ENCODE measurements around the gene KCNA1. TPM values are rescaled to one million over a fixed set of nuclear protein-coding genes. Genes with fewer than 3 reads are reported as not detected.
A peak's percentile ranks its signal among the peaks of the same experiment; 100 is the strongest.

The KCNA1 gene
- total RNA-seq, 2 donors from 2014 or later: not detected

GRCh38 chr12:4894019-4894418 is 15.7 kb upstream of the KCNA1 start:
- no peaks in the 10 kb centered on the region for H3K4me1 ChIP-seq (ENCODE audit: control insufficient read depth, insufficient read depth, low read length)
- TF ChIP-seq, protein P1, sequence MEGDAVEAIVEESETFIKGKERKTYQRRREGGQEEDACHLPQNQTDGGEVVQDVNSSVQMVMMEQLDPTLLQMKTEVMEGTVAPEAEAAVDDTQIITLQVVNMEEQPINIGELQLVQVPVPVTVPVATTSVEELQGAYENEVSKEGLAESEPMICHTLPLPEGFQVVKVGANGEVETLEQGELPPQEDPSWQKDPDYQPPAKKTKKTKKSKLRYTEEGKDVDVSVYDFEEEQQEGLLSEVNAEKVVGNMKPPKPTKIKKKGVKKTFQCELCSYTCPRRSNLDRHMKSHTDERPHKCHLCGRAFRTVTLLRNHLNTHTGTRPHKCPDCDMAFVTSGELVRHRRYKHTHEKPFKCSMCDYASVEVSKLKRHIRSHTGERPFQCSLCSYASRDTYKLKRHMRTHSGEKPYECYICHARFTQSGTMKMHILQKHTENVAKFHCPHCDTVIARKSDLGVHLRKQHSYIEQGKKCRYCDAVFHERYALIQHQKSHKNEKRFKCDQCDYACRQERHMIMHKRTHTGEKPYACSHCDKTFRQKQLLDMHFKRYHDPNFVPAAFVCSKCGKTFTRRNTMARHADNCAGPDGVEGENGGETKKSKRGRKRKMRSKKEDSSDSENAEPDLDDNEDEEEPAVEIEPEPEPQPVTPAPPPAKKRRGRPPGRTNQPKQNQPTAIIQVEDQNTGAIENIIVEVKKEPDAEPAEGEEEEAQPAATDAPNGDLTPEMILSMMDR (conservative IDR thresholded peaks at IDR 0.05): no peak
- no peak overlapping the region for H3K4me3 ChIP-seq (ENCODE audit: low read length)
- H3K4me3 Mint-ChIP-seq: no peak overlapping the region
- no peaks in the 10 kb centered on the region for H3K9me3 ChIP-seq (ENCODE audit: control insufficient read depth, low read length)
- H3K36me3 ChIP-seq (ENCODE audit: control insufficient read depth, insufficient read depth, low read length): no peaks in the 10 kb centered on the region
- no peaks in the 10 kb centered on the region for H3K36me3 Mint-ChIP-seq (ENCODE audit: low read depth)
- no peaks in the 10 kb centered on the region for H3K4me1 Mint-ChIP-seq
- H3K9ac ChIP-seq (ENCODE audit: extremely low read depth, low read length, poor library complexity, severe bottlenecking): no peak overlapping the region
- DNase-seq: no peak
- H3K9me3 Mint-ChIP-seq: no peaks in the 10 kb centered on the region
- H3K27me3 ChIP-seq (ENCODE audit: control insufficient read depth, insufficient read depth, low read length, poor library complexity, severe bottlenecking): peaks cover 81% of the 10 kb centered on the region
- no peak overlapping the region for H3K27ac Mint-ChIP-seq
- 87 to 93% methylated on average over 8 to 9 of the region's 9 CpGs for WGBS, 2 experiments (ENCODE audit: insufficient coverage in 1 of 2, insufficient read length in 1 of 2)
- H3K27ac ChIP-seq (ENCODE audit: low read depth, low read length): no peak overlapping the region
- H3K27me3 Mint-ChIP-seq (ENCODE audit: insufficient read depth): peaks cover 52% of the 10 kb centered on the region

GRCh38 chr12:4899364-4899763 is 10.3 kb upstream of the KCNA1 start:
- H3K4me3 Mint-ChIP-seq: no peak overlapping the region
- H3K36me3 ChIP-seq (ENCODE audit: control insufficient read depth, insufficient read depth, low read length): no peaks in the 10 kb centered on the region
- TF ChIP-seq, protein P1 (conservative IDR thresholded peaks at IDR 0.05): peak; percentile 74
- no peaks in the 10 kb centered on the region for H3K9me3 ChIP-seq (ENCODE audit: control insufficient read depth, low read length)
- H3K27ac Mint-ChIP-seq: no peak overlapping the region
- no peak overlapping the region for H3K27ac ChIP-seq (ENCODE audit: low read depth, low read length)
- peak; percentile 56 for DNase-seq
- H3K9me3 Mint-ChIP-seq: no peaks in the 10 kb centered on the region
- H3K4me1 ChIP-seq (ENCODE audit: control insufficient read depth, insufficient read depth, low read length): no peaks in the 10 kb centered on the region
- no peaks in the 10 kb centered on the region for H3K36me3 Mint-ChIP-seq (ENCODE audit: low read depth)
- WGBS, 2 experiments (ENCODE audit: insufficient coverage in 1 of 2, insufficient read length in 1 of 2): 65 to 68% methylated on average over 4 of the region's 4 CpGs
- no peak overlapping the region for H3K9ac ChIP-seq (ENCODE audit: extremely low read depth, low read length, poor library complexity, severe bottlenecking)
- H3K4me1 Mint-ChIP-seq: no peaks in the 10 kb centered on the region
- no peak overlapping the region for H3K4me3 ChIP-seq (ENCODE audit: low read length)
- peaks cover 75% of the 10 kb centered on the region for H3K27me3 ChIP-seq (ENCODE audit: control insufficient read depth, insufficient read depth, low read length, poor library complexity, severe bottlenecking)
- peaks cover 44% of the 10 kb centered on the region for H3K27me3 Mint-ChIP-seq (ENCODE audit: insufficient read depth)

DNA sequence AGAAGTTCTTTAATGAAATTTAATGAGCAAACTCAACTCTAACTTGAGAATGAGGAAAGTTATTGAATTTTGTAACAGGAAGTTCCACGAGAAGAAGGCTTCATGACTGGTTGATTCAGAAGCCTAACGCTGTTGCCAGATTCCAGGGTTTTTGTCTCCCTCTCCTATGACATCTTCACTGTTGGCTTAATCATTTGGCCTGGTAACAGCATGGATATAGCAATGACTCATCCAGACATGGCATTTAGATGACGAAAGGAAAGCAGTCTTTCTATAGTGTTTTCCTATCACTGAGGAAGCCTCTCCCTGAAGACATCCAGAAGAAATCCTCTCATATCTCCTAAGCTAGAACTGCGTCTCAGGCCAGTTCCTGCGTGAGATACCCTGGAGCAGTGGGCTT is 9.4 kb upstream of the KCNA1 start:
- TF ChIP-seq, protein P1 (conservative IDR thresholded peaks at IDR 0.05): no peak
- Histone ChIP-seq H3K27ac (ENCODE audit: low read depth, low read length) (no peak overlapping the region), H3K4me3 (ENCODE audit: low read length) (no peak overlapping the region), H3K36me3 (ENCODE audit: control insufficient read depth, insufficient read depth, low read length) (no peaks in the 10 kb centered on the region), H3K27me3 (ENCODE audit: control insufficient read depth, insufficient read depth, low read length, poor library complexity, severe bottlenecking) (peaks cover 75% of the 10 kb centered on the region), H3K4me1 (ENCODE audit: control insufficient read depth, insufficient read depth, low read length) (no peaks in the 10 kb centered on the region), H3K9ac (ENCODE audit: extremely low read depth, low read length, poor library complexity, severe bottlenecking) (no peak overlapping the region), H3K9me3 (ENCODE audit: control insufficient read depth, low read length) (no peaks in the 10 kb centered on the region)
- no peaks in the 10 kb centered on the region for H3K9me3 Mint-ChIP-seq
- no peaks in the 10 kb centered on the region for H3K36me3 Mint-ChIP-seq (ENCODE audit: low read depth)
- no peak for DNase-seq
- H3K4me1 Mint-ChIP-seq: no peaks in the 10 kb centered on the region
- H3K4me3 Mint-ChIP-seq: no peak overlapping the region
- H3K27ac Mint-ChIP-seq: no peak overlapping the region
- peaks cover 41% of the 10 kb centered on the region for H3K27me3 Mint-ChIP-seq (ENCODE audit: insufficient read depth)
- WGBS, 2 experiments (ENCODE audit: insufficient coverage in 1 of 2, insufficient read length in 1 of 2): 94 to 95% methylated on average over 4 to 5 of the region's 5 CpGs

All from endodermal cell (in vitro differentiated cells).